Measurements from ENCODE around the gene B3GNT4.

DNA sequence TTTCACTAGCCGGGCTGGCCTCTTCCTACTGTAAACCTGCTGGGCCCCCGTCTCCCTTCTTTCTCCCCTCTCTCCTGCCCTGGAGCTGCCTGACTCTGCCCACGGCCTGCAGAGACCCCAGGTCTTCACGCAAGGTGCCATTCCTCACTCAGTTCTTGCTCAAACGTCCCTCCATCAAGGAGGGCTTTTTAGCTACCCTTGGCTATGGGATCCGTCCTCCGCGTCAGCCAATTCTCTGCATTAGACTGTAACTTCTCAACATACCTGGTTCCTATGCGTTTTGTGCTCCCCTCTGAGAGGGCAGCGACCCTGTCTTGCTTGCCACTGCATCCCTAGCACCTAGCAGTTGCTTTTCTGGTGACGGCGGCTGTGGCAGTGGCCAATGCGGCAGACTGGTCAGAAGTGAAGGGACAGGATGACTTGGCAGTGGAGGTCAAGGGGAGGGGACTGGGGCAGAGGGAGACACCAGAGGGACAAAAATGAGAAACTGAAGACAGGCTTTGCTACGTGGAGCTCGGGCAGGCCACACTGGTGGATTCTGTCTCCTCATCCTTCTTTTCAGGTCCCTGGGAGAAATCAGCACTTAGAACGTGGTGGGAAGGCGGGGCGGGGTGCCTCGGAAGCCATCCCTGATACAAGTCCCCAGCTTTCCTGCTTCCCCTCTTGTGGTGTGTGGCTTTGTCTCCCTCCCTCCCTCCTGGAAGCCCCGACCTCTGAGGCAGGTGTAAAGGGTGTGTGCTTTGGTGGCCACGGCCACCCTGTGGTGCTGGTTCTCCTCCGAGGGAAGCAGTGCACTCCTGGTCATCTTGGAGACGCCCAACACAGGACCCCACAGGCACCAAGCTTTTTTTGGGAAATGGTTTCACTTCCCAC lies 1.8 kb downstream of the B3GNT4 start:
- TF ChIP-seq, protein P1, sequence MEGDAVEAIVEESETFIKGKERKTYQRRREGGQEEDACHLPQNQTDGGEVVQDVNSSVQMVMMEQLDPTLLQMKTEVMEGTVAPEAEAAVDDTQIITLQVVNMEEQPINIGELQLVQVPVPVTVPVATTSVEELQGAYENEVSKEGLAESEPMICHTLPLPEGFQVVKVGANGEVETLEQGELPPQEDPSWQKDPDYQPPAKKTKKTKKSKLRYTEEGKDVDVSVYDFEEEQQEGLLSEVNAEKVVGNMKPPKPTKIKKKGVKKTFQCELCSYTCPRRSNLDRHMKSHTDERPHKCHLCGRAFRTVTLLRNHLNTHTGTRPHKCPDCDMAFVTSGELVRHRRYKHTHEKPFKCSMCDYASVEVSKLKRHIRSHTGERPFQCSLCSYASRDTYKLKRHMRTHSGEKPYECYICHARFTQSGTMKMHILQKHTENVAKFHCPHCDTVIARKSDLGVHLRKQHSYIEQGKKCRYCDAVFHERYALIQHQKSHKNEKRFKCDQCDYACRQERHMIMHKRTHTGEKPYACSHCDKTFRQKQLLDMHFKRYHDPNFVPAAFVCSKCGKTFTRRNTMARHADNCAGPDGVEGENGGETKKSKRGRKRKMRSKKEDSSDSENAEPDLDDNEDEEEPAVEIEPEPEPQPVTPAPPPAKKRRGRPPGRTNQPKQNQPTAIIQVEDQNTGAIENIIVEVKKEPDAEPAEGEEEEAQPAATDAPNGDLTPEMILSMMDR (IDR thresholded peaks at IDR 0.05; ENCODE audit: insufficient read depth, low read length) = no peak
- TF ChIP-seq POLR2AphosphoS5 (IDR thresholded peaks at IDR 0.05; ENCODE audit: low read depth) (no peak; the same call in 1 of the 2 replicates), SPI1 (IDR thresholded peaks at IDR 0.05; ENCODE audit: borderline replicate concordance, low read depth) (no peak)
- TF ChIP-seq, protein P2, sequence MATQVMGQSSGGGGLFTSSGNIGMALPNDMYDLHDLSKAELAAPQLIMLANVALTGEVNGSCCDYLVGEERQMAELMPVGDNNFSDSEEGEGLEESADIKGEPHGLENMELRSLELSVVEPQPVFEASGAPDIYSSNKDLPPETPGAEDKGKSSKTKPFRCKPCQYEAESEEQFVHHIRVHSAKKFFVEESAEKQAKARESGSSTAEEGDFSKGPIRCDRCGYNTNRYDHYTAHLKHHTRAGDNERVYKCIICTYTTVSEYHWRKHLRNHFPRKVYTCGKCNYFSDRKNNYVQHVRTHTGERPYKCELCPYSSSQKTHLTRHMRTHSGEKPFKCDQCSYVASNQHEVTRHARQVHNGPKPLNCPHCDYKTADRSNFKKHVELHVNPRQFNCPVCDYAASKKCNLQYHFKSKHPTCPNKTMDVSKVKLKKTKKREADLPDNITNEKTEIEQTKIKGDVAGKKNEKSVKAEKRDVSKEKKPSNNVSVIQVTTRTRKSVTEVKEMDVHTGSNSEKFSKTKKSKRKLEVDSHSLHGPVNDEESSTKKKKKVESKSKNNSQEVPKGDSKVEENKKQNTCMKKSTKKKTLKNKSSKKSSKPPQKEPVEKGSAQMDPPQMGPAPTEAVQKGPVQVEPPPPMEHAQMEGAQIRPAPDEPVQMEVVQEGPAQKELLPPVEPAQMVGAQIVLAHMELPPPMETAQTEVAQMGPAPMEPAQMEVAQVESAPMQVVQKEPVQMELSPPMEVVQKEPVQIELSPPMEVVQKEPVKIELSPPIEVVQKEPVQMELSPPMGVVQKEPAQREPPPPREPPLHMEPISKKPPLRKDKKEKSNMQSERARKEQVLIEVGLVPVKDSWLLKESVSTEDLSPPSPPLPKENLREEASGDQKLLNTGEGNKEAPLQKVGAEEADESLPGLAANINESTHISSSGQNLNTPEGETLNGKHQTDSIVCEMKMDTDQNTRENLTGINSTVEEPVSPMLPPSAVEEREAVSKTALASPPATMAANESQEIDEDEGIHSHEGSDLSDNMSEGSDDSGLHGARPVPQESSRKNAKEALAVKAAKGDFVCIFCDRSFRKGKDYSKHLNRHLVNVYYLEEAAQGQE (IDR thresholded peaks at IDR 0.05; ENCODE audit: insufficient replicate concordance, low read depth) = no peak
